CD14-positive monocyte (primary cell): ENCODE data around the gene MYO1G. TPM values are rescaled to one million over a fixed set of nuclear protein-coding genes. Genes with fewer than 3 reads are reported as not detected.

Source experiments
- DNase-seq, 3 donors: peaks; one replicate each; pipeline ENCODE4 v3.0.0-alpha.2; 2011 to 2022
- H2AFZ ChIP-seq: 2 replicates; pipeline ENCODE4 v1.6.0; 2012; ENCODE audit warnings: mild to moderate bottlenecking, low read depth, low read length, inconsistent platforms; ENCODE audit not compliant: insufficient read depth, poor library complexity, severe bottlenecking
- H3K27ac ChIP-seq, 2 donors: 1 replicate in 1 of 2; 2 replicates in 1 of 2; pipeline ENCODE4 v1.5.1; 2012 to 2013; ENCODE audit warnings: low read length in 2 of 2, control low read depth in 1 of 2, inconsistent platforms in 1 of 2, low read depth in 1 of 2, mild to moderate bottlenecking in 1 of 2
- H3K27me3 ChIP-seq, 2 donors: one replicate each; pipeline versions ENCODE4 v1.6.0 to v1.6.1; 2011 to 2013; ENCODE audit warnings: low read length in 2 of 2; ENCODE audit not compliant: control insufficient read depth in 2 of 2, insufficient read depth in 2 of 2
- H3K36me3 ChIP-seq, 2 donors: replicated peaks in 1 of 2; 1 replicate in 1 of 2; 2 replicates in 1 of 2; pipeline versions ENCODE4 v1.5.1 to v1.6.1; 2012 to 2013; ENCODE audit warnings: low read length in 2 of 2, control low read depth in 1 of 2, inconsistent platforms in 1 of 2, mild to moderate bottlenecking in 1 of 2; ENCODE audit not compliant: insufficient read depth in 2 of 2, control insufficient read depth in 1 of 2
- H3K4me1 ChIP-seq, 2 donors: 1 replicate in 1 of 2; 2 replicates in 1 of 2; pipeline versions ENCODE4 v1.5.1 to v1.6.1; 2012 to 2013; ENCODE audit warnings: low read length in 2 of 2, control low read depth in 1 of 2, inconsistent platforms in 1 of 2, mild to moderate bottlenecking in 1 of 2, moderate library complexity in 1 of 2; ENCODE audit not compliant: insufficient read depth in 2 of 2, control insufficient read depth in 1 of 2
- H3K4me2 ChIP-seq: replicated peaks from 2 replicates; pipeline ENCODE3; 2012; ENCODE audit warnings: low read length, moderate library complexity, mild to moderate bottlenecking; ENCODE audit not compliant: poor library complexity, severe bottlenecking; ENCODE audit errors: extremely low read depth
- H3K4me3 ChIP-seq, 3 experiments: fragments of 200-600 bp in 1 of 3; sonication (generic) in 1 of 3; replicated peaks in 1 of 3; 1 replicate in 2 of 3; 2 replicates in 1 of 3; pipeline ENCODE4 v1.5.1; 2011 to 2013; ENCODE audit warnings: low read length in 3 of 3, mild to moderate bottlenecking in 3 of 3, control low read depth in 2 of 3, low read depth in 2 of 3, inconsistent platforms in 1 of 3, moderate library complexity in 1 of 3
- H3K79me2 ChIP-seq: 2 replicates; pipeline ENCODE4 v1.6.0; 2012; ENCODE audit warnings: mild to moderate bottlenecking, control low read depth, inconsistent platforms, low read length, moderate library complexity; ENCODE audit not compliant: insufficient read depth
- H3K9ac ChIP-seq: 2 replicates; pipeline ENCODE4 v1.6.0; 2017; ENCODE audit warnings: low read length, mild to moderate bottlenecking; ENCODE audit not compliant: insufficient read depth, poor library complexity, severe bottlenecking
- H3K9me3 ChIP-seq, 2 donors: replicated peaks in 1 of 2; 1 replicate in 1 of 2; 2 replicates in 1 of 2; pipeline versions ENCODE4 v1.5.1 to v1.6.1; 2012 to 2013; ENCODE audit warnings: low read length in 2 of 2, control low read depth in 1 of 2; ENCODE audit not compliant: control insufficient read depth in 1 of 2, insufficient read depth in 1 of 2
- H4K20me1 ChIP-seq: 2 replicates; pipeline ENCODE4 v1.6.0; 2012; ENCODE audit warnings: mild to moderate bottlenecking, low read length, control low read depth, moderate library complexity; ENCODE audit not compliant: insufficient read depth
- H3K27ac Mint-ChIP-seq, 7 donors: one replicate each; pipeline ENCODE4 v1.8.0; 2020; ENCODE audit warnings: mild to moderate bottlenecking in 7 of 7, mixed read lengths in 7 of 7, moderate library complexity in 6 of 7, inconsistent platforms in 2 of 7
- H3K27me3 Mint-ChIP-seq, 3 donors: one replicate each; pipeline ENCODE4 v1.8.0; 2021 to 2022; ENCODE audit warnings: low read depth in 3 of 3, mild to moderate bottlenecking in 3 of 3, mixed read lengths in 3 of 3, moderate library complexity in 3 of 3, inconsistent platforms in 1 of 3
- H3K36me3 Mint-ChIP-seq, 2 donors: one replicate each; pipeline ENCODE4 v1.8.0; 2020; ENCODE audit warnings: mixed read lengths in 2 of 2, inconsistent platforms in 1 of 2, mild to moderate bottlenecking in 1 of 2
- H3K4me1 Mint-ChIP-seq: one replicate; pipeline ENCODE4 v1.8.0; 2020; ENCODE audit warnings: mild to moderate bottlenecking, mixed read lengths
- H3K4me3 Mint-ChIP-seq, 2 donors: one replicate each; pipeline ENCODE4 v1.8.0; 2020; ENCODE audit warnings: mild to moderate bottlenecking in 2 of 2, mixed read lengths in 2 of 2, moderate library complexity in 1 of 2
- H3K9me3 Mint-ChIP-seq, 7 donors: one replicate each; pipeline ENCODE4 v1.8.0; 2020 to 2022; ENCODE audit warnings: mixed read lengths in 7 of 7, mild to moderate bottlenecking in 6 of 7, moderate library complexity in 6 of 7, inconsistent platforms in 2 of 7
- CTCF ChIP-seq: fragments of 200-600 bp; IDR thresholded peaks from one replicate; pipeline ENCODE4 v1.8.0; 2022; ENCODE audit warnings: antibody characterized with exemption, mild to moderate bottlenecking
- WGBS: methylation state at CpG from one replicate; pipeline ENCODE4 v1.1.5; 2013; ENCODE audit warnings: missing lambda C conversion rate; ENCODE audit not compliant: insufficient coverage; 5-methylcytosine and 5-hydroxymethylcytosine counted together
- intact Hi-C, 2 donors: fragments of 100-400 bp; cut with micrococcal nuclease; formaldehyde crosslinking; loops; one replicate each; pipeline versions ENCODE4 v1.15.0 to v1.15.1; 2023
- polyA plus RNA-seq, 3 donors: library from polyadenylated mRNA; depleted of rRNA in 1 of 3; unstranded in 2 of 3; stranded (reverse) in 1 of 3; fragments of 300-500 nt in 2 of 3; fragments of >200 nt in 1 of 3; fragmentation: Illumina TruSeq in 2 of 3; gene quantifications; 1 replicate in 2 of 3; 2 replicates in 1 of 3; pipeline ENCODE4 v1.2.3, GENCODE V29; 2012 to 2021

The MYO1G gene
- polyA plus RNA-seq, 3 donors: 119 to 314 (median 135) TPM

- Mint-ChIP-seq H3K4me1 (peaks cover 15% of the 10 kb centered on the region), H3K4me3 (no peak overlapping the region), H3K27ac (peak overlapping the region in 4 of 7 donors; percentile 6 to 77 (median 49)), H3K36me3 (peaks cover 22 to 46% of the 10 kb centered on the region in 2 donors), H3K9me3 (no peaks in the 10 kb centered on the region), H3K27me3 (peaks cover 0 to 2% (median 0%) of the 10 kb centered on the region in 3 donors)
- WGBS: 100% methylated on average over 1 of the region's 1 CpG
- Histone ChIP-seq H3K36me3 (peaks cover 8 to 42% of the 10 kb centered on the region in 2 donors), H3K9me3 (no peaks in the 10 kb centered on the region), H3K4me2 (no peak overlapping the region), H3K9ac (no peak overlapping the region), H3K27ac (peak overlapping the region in 1 of 2 donors; percentile 53), H3K27me3 (no peaks in the 10 kb centered on the region), H3K79me2 (peaks cover 78% of the 10 kb centered on the region), H3K4me1 (no peaks in the 10 kb centered on the region), H3K4me3 (no peak overlapping the region), H2AFZ (no peak overlapping the region), H4K20me1 (peaks cover 37% of the 10 kb centered on the region)
- intact Hi-C loops: no loop called here
- no peak for DNase-seq
- TF ChIP-seq CTCF: no peak
Observed at GRCh38 chr7:45015313-45015712, 36.5 kb upstream of the MYO1G start.

- Histone ChIP-seq H3K4me3 (no peak overlapping the region), H3K27me3 (no peaks in the 10 kb centered on the region), H3K9me3 (no peaks in the 10 kb centered on the region), H3K79me2 (peaks cover 81% of the 10 kb centered on the region), H2AFZ (no peak overlapping the region), H3K36me3 (peaks cover 5 to 38% of the 10 kb centered on the region in 2 donors), H4K20me1 (peaks cover 46% of the 10 kb centered on the region), H3K4me1 (no peaks in the 10 kb centered on the region), H3K4me2 (no peak overlapping the region), H3K9ac (no peak overlapping the region), H3K27ac (peak overlapping the region in 1 of 2 donors; percentile 7)
- WGBS: no CpG with 5 or more reads among the region's 2 CpGs
- Mint-ChIP-seq H3K27me3 (peaks cover 0 to 2% (median 0%) of the 10 kb centered on the region in 3 donors), H3K9me3 (no peaks in the 10 kb centered on the region), H3K27ac (peak overlapping the region in 4 of 7 donors; percentile 0 to 58 (median 34)), H3K4me3 (no peak overlapping the region), H3K36me3 (peaks cover 21 to 42% of the 10 kb centered on the region in 2 donors), H3K4me1 (peaks cover 15% of the 10 kb centered on the region)
- no peak for TF ChIP-seq CTCF
- intact Hi-C loops: no loop called here
- DNase-seq: no peak
Observed at GRCh38 chr7:45013465-45013967, 34.7 kb upstream of the MYO1G start.
